ENCODE measurements around the gene DEPDC7. TPM values are rescaled to one million over a fixed set of nuclear protein-coding genes. Genes with fewer than 3 reads are reported as not detected.
"Not testable (repeated sequence)": the region's sequence is repeated elsewhere in the genome, so short reads cannot be mapped to it uniquely, and the experiment has no call there.

Gene DEPDC7
- total RNA-seq, 2 donors from 2014 or later = 0.33 to 0.51 TPM

GRCh38 chr11:33045551-33046255 lies 30.0 kb downstream of the DEPDC7 start:
- Histone ChIP-seq H3K27me3 (no peaks in the 10 kb centered on the region), H3K9me3 (no peaks in the 10 kb centered on the region), H3K27ac (no peak overlapping the region), H3K4me1 (peaks cover 0 to 10% of the 10 kb centered on the region in 2 donors), H3K36me3 (peaks cover 22% of the 10 kb centered on the region), H3K4me3 (no peak overlapping the region)
- DNase-seq (ENCODE audit: low spot score) = no peak
- TF ChIP-seq, protein P1, sequence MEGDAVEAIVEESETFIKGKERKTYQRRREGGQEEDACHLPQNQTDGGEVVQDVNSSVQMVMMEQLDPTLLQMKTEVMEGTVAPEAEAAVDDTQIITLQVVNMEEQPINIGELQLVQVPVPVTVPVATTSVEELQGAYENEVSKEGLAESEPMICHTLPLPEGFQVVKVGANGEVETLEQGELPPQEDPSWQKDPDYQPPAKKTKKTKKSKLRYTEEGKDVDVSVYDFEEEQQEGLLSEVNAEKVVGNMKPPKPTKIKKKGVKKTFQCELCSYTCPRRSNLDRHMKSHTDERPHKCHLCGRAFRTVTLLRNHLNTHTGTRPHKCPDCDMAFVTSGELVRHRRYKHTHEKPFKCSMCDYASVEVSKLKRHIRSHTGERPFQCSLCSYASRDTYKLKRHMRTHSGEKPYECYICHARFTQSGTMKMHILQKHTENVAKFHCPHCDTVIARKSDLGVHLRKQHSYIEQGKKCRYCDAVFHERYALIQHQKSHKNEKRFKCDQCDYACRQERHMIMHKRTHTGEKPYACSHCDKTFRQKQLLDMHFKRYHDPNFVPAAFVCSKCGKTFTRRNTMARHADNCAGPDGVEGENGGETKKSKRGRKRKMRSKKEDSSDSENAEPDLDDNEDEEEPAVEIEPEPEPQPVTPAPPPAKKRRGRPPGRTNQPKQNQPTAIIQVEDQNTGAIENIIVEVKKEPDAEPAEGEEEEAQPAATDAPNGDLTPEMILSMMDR (IDR thresholded peaks at IDR 0.05) = no peak

DNA sequence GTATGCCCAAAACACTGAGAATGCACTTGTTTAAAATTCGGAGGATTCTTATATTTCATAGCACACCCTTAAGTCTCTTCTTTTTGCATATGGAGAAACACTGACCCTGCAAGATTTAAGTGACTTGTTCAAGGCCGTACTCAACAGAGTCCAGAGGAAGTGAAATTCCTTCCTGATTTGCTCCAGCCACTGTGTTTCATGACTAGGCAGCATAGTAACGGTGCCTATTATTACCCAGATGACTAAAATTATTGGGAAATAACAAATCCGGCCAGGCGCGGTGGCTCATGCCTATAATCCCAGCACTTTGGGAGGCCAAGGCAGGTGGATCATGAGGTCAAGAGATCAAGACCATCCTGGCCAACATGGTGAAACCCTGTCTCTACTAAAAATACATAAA lies 33.0 kb downstream of the DEPDC7 start:
- H3K36me3 ChIP-seq = peaks cover 22% of the 10 kb centered on the region
- not testable (repeated sequence) for DNase-seq (ENCODE audit: low spot score); H3K27me3 ChIP-seq; H3K27ac ChIP-seq; H3K4me3 ChIP-seq; H3K9me3 ChIP-seq; H3K4me1 ChIP-seq

DNA sequence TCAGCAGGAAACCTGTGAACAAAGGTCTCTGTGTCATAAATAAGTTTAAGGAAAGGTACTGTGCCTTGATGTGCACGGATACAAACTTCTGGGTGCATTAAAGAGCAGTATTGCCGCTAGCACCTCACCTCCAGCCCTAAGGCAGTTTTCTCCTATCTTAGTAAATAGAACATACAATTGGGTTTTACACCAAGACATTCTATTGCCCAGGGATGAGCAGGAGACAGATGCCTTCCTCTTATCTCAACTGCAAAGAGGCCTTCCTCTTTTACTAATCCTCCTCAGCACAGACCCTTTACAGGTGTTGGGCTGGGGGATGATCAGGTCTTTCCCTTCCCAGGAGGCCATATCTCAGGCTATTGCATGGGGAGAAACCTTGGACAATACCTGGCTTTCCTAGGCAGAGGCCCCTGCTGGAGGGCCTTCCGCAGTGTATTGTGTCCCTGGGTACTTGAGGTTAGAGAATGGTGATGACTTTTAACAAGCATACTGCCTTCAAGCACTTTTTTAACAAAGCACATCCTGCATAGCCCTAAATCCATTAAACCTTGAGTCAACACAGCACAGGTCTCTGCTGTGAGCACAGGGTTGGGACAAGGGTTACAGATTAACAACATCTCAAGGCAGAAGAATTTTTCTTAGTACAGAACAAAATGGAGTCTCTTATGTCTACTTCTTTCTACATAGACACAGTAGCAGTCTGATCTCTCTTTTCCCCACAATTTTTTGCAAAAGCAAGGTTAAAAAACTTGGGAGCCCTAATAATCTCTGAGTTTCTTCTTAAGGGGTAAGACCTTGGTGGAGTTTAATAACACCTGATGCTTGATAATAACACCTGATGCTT lies 34.1 kb downstream of the DEPDC7 start:
- H3K27me3 ChIP-seq; DNase-seq (ENCODE audit: low spot score); H3K4me1 ChIP-seq; H3K27ac ChIP-seq; H3K4me3 ChIP-seq; H3K9me3 ChIP-seq: not testable (repeated sequence)
- H3K36me3 ChIP-seq = peaks cover 15% of the 10 kb centered on the region

DNA sequence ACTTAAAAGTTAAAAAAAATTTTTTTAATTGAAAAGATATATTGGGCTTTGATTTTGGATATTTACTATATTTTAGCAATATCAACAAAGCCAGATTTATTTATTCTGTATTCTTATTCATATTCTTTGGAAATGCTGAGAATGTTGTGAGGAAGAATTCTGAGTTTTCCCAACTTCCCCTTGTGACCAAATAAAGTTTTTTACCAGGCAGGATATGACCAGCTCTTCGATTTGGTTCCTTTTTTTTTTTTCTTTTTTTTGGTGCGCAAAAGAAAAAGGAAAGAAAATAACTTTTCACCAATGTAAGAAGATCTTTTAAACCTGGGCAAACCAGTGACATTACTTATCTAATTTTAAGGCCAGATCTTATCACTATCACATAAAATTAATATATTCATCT lies 36.6 kb downstream of the DEPDC7 start:
- TF ChIP-seq, protein P1 (IDR thresholded peaks at IDR 0.05) = no peak
- DNase-seq (ENCODE audit: low spot score) = no peak
- H3K27ac ChIP-seq = no peak overlapping the region

DNA sequence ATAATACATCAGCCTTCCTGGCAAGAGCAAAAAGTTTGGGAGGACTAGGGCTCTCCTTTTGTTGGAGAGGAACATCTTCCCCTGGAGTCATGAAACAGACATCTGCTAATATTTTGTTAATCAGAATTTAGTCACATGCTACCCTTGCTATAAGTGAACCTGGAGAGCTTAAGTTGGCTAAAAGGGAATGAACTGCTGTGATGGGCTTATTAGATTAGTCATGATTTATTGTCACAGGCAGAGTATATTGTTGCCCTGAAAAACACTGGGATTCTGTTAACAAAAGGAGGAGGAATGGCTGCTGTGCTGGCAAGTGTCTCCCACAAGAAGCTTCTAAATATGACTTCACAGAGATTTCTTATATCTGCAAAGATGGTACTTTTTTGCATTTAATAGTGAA lies 39.7 kb downstream of the DEPDC7 start:
- Histone ChIP-seq H3K4me1 (no peaks in the 10 kb centered on the region), H3K27me3 (no peaks in the 10 kb centered on the region), H3K9me3 (no peaks in the 10 kb centered on the region), H3K4me3 (no peak overlapping the region), H3K27ac (no peak overlapping the region), H3K36me3 (peaks cover 21% of the 10 kb centered on the region)
- TF ChIP-seq, protein P1 (IDR thresholded peaks at IDR 0.05) = no peak
- DNase-seq (ENCODE audit: low spot score) = no peak

More for the DNA sequence above, 36.6 kb downstream of the DEPDC7 start:
- Histone ChIP-seq H3K9me3 (no peaks in the 10 kb centered on the region), H3K27me3 (no peaks in the 10 kb centered on the region), H3K4me3 (no peak overlapping the region), H3K4me1 (no peaks in the 10 kb centered on the region), H3K36me3 (peaks cover 10% of the 10 kb centered on the region)

DNA sequence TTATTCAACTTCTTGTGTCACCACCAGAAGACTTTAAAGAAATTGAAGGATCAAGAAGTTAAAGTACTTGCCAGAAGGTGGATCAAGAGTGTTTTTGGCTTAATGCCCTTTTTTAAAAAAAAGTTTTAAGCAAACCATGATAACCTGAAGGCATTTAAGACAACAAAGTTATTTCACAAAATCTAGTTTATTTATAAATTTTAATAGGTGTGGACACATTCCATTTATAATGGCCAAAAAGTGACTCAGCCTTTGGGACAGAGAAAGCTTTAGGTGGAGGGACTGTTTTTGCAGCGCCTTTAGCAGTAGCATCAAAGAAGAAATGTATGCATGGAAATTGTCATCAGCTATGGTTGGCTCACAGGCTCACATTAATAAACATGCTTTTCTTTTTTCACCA lies 41.6 kb downstream of the DEPDC7 start:
- Histone ChIP-seq H3K4me1 (no peaks in the 10 kb centered on the region), H3K9me3 (no peaks in the 10 kb centered on the region), H3K27me3 (no peaks in the 10 kb centered on the region), H3K36me3 (peaks cover 37% of the 10 kb centered on the region), H3K27ac (no peak overlapping the region), H3K4me3 (no peak overlapping the region)
- TF ChIP-seq, protein P1 (IDR thresholded peaks at IDR 0.05) = no peak
- DNase-seq (ENCODE audit: low spot score) = no peak
